GM21529 (cell line): ENCODE results near the gene EEFSEC.

Source experiments
- ATAC-seq: cut with Tn5 transposase; IDR thresholded peaks from one replicate; pipeline ENCODE4 v1.9.1; 2021; ENCODE audit not compliant: unreplicated experiment

The EEFSEC gene

DNA sequence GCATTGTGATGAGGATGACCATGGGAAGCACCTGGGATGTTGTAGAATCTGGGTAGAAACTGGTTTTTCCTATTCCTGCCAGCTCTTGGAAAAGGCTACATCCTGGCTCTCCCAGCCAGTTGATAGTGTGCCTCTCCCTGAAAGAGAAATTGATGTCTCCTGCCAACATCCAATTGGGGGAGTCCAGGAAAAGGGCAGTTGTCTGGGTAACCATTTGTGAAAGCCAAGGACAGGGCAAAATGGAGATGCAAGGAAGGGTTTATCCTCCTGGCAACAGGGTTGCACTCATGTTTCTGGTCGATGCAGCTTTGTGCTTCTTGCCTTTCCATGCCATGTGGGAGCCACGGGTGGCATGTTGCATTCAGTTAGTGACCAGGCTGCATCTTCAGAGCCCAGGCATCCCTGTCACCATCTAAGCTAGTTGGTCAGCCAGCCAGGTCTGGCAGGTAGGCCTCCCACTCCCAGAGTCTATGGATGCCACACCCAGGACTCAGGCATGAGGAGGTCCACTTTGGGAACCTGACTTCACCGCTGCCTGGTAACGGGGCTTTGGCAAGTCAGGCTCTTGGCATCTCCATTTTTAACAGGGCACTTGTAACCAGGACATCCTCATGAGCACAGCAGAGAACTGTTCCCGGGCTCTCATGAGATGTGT, 159.9 kb downstream of the EEFSEC start:
- ATAC-seq, result no peak

DNA sequence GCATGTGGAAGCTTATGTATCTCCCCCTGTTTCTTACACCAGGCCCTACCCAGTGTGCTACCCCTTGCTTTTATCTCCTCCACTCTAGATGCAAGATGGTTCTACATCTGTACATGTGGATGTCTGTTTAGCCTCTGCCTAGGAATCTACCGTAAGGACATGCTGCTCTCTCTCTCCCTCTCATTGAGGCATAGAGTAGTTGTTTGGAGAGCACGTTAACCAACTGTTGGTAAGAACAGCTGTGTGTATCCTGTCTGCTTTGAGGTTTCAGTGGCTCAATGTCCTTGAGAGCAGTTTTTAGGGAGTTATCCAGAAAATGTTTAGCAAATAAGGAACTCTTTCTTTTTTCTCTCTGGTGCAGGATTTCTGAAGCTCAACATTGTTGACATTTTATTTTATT, 160.7 kb downstream of the EEFSEC start:
- ATAC-seq, result no peak

DNA sequence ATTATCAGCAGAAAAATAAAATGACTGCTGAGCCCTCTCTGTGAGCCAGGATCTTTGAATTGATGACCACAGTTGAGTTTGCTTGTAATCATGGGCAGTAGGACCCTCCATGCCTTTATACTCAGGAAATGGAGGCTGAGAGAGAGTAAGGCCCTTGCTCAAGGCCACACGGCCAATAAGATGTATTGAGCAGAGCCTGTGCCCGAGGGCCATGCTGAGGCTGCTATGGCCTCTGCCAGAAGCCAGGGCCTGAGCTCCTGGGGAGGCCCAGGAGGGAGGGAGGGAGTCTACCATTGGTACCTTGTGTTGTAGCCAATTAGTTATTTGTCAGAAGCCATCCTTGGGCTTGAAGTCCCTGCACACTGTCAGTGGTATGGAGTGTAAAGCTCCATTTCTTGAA, 162.0 kb downstream of the EEFSEC start:
- no peak for ATAC-seq

DNA sequence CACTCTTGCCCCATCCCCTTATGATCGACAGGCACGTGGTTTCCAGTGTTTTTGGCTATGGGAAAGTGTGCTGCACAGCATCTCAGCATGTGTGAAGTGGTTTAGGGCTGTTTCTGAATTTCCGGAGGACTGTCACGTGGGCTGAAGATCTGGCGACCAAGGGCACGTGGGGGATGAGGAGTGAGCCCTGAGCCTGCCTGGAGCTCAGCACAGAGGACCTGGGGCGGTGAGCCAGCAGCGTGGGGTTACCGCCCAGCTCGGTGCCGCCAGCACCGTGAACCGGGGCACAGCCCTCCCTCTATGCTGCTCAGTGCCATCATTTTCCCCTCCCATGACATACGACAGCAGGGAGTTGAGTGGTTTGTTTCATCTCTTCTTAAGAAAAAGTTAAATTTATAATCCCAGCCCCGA, 163.2 kb downstream of the EEFSEC start:
- no peak for ATAC-seq

DNA sequence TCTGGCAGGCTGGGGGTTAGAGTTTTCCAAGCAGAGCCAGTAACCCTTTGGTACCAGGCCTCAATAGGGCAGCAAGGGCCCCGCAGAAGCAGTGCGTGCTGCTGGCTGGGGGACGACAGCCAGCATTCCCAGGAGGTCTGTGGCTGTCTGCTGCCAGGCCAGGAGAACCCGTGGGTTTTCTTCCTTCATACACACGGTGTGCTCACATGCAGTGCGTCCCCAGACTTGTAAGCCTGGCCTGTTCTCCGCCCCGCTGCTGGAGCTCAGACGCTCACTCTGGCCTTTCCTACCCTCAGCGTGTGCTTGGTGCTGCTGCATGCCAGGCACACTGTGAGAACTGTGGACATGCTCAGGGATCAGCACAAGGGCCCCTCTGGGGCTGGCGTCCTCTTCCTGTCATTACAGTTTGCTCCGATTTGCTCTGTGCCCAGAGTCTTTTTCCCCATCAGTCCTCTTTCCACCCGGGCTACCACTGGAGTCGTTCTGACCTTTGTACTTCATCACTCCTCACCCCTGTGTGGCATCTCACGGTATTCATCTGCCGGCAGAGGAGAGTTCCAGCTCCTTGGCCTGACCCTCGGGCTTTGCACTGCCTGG, 163.9 kb downstream of the EEFSEC start:
- ATAC-seq, result no peak

DNA sequence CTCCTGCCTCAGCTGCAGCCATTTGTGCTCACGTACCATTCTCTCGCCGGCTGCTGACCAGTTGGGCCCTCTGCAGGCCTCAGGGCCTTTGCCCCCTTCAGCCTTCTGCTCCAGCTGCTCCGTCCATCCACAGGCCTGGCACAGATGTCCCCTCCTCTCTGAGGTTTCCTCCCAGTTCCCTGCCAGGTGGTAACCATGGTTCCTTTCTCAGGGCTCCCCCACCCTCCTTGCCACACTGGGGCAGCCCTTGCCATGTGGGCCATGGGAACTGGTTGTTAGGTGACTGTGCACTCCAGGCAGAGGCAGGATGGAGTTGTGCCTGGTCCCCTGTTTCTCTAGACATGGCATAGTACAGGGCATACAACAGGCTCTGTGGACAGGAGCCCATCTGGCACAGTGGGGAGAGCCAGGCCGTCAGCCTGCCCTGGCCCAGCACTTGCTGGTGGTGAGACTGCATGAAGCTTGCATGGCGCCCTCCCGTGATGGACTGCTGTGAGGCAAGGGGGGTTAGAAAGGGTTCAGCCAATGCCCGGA, 164.5 kb downstream of the EEFSEC start:
- no peak for ATAC-seq

DNA sequence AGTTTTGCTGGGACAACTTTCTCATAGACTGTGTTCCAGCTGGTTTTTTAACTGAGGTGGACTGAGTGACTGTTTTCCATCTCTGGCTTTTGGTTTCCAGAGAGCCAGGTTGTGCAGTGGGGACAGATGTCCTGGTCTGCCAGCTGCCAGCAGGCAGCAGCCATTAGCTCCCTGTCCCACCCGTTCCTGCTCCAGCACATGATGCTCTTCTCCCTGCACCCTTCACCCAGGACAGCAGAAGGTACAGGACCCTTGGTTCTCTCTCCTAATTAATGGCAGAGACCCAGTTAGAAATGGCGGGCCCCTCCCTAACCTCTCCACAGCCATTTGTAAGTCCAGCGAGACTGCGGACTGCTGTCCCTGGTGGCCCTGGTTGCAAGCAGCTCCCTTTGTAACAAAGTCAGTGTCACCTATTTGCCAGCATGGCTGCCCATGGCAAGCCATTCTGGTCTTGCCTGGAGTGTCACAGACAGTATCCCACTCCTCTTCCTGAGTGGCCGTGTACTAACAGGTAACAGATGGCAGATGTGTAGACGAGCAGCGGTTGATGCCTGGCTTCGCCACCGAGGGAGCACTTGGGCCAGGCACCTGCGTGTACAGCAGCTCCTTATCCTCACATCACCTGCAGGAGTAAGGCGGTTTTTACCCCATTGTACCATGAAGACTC, 165.1 kb downstream of the EEFSEC start:
- ATAC-seq, result no peak

DNA sequence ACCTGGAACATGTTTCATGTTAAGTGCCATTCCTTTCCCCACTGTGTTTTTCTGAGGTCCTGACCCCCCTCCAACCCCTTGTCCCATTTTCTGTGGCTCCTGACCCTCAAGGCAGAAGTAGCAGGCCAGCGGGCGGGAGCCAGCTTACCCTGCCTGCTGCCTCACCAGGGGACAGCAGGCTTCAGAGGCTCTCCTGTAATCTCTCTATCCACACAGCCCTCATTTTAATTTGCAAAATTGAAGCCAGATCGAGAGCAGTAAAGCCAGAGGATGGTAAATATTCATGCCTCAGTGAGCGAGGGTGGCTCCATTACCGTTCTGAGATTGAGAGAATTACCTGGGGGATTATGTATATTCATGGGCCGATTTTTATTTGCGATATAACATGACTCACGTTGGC, 165.8 kb downstream of the EEFSEC start:
- ATAC-seq, result no peak

DNA sequence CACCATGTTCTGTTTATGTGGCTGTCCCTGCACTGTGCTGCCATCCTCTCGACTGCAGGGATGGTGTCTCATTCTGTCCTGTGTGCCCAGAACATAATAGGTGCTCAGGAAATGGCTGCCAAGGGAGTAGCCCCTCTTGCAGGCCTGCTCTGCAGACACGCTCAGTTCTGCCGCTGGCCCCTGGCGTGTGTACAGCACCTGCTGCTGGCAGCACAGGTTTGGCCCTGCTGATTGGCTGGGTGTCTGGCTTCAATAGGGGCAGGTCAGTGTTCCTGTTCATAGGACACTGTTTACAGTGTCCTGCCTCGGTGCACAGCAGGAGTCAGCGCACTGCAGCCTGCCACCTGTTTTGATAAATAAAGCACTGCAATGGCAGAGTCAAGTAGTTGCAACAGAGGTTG, 166.5 kb downstream of the EEFSEC start:
- no peak for ATAC-seq

DNA sequence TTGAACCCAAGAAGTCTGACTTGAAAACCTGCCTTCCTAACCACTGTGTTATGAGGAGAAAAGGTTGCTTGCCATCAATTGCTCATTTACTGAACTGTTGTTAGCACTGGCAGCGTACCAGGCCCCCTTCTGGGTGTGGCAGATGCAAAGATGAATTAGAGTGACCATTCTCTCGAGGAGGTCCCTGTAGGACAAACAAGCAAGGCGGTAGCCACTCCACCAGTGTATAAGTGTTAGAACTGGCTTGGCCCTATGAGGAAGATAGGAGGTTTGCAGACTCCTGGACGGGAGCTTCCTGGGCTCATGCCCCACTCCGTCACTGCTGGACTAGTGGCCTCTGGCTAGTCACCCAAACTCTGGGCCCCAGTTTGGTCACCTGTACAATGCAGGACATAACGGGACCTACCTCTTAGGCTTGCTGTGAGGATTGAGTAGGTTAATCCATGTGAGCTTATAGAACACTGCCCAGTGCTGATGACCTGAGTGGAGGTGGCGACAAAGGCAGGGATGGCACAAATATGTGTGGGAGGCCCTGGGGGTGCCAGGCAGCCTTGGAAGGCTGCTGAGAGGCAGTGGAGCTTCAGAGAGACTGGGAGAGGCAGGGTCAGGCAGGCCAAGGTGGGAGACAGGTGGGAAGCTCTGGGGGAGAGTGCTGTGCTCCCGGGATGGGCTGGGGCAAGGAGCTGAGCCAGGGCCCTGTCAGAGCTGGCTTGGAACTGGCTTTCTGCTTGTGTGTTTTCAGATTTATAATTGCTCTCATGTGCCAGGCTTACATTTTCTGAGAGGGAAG, 167.5 kb downstream of the EEFSEC start:
- no peak for ATAC-seq

DNA sequence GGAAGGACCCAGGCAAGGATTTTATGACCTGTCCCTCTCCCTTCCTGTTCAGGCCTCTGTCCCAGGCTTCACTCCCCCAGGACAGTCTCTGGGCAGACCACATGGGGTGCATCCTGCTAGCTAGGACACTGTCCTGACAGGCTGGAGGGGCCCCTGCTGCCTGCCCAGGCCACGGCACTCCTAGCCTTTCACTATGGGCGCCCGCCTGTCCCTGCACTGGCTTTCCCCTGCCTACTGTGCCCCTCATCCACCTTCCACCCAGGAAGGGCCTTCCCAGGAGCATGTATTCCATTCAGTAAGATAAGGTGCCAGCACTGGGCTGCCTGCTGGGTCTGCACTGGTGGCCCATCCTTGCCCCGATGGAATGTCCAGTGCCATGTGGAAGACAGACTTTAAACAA, 168.1 kb downstream of the EEFSEC start:
- ATAC-seq, result no peak

DNA sequence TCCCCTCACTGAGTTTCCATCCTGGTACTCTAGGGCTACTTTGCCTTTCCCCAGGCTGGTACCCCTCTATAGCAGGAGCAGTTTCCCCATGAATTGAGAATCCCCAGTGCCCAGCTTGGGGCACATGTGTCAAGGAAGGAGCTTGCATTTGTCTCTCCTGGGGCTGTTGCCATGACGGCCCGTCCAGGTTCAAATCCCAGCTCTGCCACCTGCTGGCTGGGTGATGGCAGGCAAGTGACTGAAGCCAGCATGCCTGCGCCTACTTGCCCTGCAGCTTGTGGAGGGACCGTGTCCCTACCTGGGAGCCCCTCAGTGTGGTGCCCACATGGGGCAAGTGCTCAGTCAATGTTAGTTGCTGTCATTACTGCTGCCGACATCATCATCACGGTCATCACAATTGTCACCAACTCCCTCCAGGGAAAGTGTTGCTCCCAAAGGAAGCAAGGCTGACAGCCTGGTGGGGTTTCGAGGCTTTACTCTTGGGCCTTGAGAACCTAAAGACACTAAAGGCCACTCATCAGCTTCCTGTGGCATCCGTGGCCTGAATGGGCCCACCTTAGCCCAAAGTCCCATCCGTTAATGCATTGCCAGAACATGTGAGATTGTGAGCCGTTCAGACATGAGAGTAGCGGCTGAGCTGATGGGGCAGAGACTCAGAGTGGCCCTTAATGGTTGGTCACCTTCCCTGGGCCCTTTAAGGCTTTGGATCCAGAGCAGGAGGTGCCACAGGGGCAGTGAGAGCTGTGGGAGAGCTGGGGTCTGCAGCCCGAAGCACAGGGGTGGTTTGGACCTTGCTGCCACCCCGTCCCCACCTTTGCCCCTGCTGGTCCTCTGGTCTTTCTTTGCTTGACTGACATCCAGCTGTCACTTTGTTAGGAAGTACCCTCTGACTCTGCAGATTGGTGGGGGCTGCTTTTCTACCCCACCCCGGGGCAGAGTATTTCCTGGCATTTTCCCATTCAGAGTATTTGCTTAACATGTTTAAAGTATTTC, 169.0 kb downstream of the EEFSEC start:
- ATAC-seq, result no peak

DNA sequence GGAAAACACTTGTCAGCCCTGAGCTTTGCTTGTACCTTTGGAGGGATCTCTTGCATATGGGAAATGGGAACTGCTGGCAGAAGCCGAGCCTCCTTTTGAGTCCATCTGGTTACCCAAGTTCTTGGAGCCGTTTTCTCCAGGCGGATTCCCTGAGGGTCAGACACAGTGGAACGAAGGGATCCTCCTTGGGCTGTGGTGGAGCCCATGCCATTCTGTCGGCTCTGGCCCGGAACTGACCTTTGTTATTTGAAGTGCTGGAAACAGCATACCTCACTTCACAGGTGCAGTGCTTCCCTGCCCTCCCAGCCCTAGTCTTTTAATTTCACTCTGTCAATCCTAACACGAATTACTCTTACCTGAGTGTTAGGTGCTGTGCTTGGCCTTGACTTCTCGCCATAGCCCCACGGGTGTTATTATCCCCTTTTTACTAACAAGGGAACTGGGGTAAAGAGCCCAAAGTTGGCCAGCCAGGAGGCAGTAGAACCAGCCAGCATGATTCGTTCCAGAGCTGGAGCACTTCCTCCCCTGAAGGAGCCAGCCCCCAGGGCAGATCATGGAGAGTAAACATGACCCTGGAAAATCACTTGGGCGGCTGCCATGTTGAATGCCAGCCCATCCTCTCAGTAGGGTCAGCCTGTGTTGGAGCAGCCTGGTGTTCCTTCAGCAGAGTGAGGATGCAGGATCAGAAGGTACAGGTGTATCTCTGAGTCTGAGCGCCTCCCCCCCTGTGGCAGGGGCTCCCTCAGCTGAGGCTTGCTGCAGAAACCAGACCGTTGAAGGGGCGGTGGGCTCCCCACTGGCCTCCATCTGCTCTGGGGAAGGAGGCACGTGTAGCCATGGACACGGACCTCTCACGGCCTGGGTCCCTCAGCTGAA, 170.2 kb downstream of the EEFSEC start:
- no peak for ATAC-seq

DNA sequence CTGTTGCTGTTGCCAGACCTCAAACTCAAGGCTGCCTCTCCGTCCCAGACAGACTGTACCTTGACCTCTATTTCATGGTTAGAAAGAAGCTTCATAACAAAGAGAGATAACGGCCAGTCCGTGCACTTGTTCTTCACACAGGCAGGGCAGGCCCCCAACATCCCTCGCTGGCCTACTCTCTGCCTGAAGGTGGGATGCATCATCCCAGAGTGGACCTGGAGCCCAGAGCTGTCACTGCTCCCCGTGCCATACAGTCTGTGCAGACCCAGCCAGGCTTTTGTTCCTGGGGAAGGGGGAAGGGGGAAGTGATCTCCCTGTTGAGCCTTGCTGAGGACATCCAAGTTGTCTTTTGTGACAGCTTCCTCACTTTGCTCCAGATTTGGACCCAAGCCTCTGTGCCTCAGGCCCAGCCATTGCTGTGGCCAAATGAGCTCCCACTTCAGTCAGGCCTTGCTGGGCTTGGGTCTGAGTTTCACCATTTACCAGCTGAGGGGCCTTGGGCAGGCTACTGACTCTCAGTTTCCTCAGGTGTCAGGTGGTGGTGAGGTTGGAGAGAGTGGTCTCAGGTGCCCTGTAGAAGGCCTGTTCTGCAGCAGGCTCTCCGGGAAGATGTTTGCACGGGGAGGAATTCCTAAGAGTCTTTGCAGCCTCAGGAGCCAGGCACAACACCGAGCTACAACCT, 171.8 kb downstream of the EEFSEC start:
- ATAC-seq, result no peak

DNA sequence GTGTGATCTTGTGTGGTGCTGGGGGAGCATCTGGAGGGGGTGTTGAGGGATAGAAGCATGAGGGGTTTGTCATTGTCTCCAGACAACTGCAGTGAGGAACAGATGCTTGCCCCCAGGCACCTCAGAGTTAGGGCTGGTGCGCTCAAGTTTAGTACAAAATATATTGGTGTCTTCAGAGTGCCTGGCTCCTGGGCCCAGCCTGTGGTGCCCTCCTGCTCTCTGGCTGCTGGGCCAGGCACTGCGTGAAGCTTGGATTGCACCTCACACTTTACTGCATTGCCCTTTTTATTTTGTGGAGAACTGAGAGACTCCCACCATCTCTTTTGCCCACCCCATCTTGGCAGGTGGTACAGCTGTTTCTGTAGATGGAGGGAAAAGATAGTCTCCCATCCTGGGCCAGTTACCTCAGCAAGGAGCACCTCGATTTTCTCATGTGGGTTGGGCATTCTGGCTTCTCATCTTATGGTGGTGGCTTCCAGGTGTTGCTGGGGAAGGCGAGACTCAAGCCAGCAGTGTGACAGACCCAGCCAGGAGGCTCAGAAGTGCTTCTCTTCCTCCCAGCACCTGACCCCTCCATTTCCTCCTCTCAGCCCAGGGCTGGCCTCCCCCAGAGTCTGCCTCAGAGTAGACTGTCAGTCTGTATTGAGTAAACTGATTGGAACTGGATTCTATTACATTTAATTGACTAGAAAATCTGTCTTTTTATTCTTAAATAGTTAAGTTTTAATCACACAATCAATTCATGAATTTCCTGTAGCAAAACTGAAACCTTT, 173.0 kb downstream of the EEFSEC start:
- ATAC-seq, result no peak

DNA sequence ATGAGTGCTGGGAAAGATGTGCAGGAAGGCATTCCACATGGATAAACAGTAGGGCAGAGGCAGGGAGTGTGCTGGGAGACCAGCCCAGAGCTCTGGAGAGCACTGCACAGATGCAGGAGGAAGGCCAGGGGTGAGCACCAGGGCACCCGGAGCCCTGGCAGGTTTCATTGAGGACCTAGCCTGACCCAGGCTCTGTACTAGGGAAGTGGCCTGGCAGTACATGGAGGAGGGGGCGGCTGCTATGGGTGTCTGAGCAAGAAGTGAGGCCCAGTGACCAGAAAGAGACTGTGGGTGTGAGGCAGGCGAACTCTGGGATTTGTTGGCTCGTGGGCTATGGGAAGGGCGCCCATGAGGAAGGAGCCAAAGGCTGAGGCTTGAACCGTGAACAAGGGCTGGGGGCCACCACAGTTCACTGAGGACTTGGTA, 174.3 kb downstream of the EEFSEC start:
- no peak for ATAC-seq

DNA sequence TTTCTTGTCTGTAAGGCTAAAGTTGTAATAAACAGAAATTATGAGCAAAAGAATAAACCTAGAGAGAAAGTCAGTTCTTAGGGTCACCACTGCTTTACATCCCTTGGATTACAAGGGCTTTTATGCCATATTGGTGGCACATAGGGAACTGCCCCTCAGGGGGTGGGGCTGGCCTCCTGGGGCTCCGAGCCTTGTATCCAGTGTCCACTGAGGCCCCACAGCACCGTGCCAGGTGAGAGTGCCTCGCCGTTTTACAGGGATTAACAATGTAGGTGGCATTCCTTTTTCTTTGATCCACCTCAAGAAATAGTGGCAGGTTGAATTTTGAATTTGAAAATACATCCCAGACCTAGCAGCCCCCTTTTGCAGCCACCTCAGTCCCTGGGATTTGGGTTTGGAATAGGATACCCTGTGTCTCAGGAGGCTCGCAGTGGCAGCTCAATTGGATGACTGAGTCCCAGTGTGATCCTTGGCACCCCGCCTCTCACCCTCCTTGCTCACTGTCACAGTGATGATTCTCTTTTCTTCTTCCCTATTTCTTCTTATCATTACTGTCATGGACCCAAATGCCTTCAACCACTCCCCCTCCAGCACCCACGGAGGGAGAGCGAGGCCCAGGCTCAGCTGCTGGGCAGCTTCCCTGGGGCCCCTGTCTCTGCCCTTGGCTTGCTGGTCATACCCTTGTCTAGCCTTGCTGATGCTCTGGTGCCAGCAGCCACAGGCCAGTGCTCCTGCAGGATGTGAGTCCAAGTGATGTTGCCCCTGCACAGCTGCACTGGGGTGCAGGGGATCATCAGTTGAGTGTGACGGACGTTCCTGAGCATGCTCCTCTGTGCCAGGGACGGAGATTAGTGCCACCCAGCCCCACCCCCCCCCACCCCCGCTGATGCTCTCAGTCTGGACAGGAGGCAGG, 175.5 kb downstream of the EEFSEC start:
- ATAC-seq, result no peak
